Astrocyte of the cerebellum (primary cell): Measurements from ENCODE around the gene RNF144A.
A peak's percentile ranks its signal among the peaks of the same experiment; 100 is the strongest.

Experiments
- DNase-seq: peaks from one replicate; pipeline ENCODE4 v3.0.0-alpha.2; 2011; ENCODE audit warnings: low read depth
- H3K4me3 ChIP-seq: 2 replicates; pipeline ENCODE4 v1.5.1; 2011; ENCODE audit warnings: mild to moderate bottlenecking, low read depth, low read length, moderate library complexity
- CTCF ChIP-seq: IDR thresholded peaks from 2 replicates; pipeline ENCODE4 v1.5.1; 2012; ENCODE audit warnings: low read length, low read depth, moderate library complexity, mild to moderate bottlenecking; ENCODE audit errors: missing control alignments
- in situ Hi-C: cut with HindIII; loops from 2 replicates; pipeline ENCODE4 v1.10.0; 2017; ENCODE audit warnings: low sequenced_read_pairs

The RNF144A gene

GRCh38 chr2:6917071-6917760 lies at the start of gene RNF144A:
RNF144A (plus strand) TSS chr2:6917412; CDS start chr2:6996927, 79,515 bp downstream.
- TF ChIP-seq CTCF = peak; percentile 42
- peak within 1 kb of the TSS; percentile 78 for H3K4me3 ChIP-seq
- in situ Hi-C loops = loop anchor here (10.0 kb wide), 1 partner anchor 108 kb away; no protein-coding TSS in a partner anchor
- DNase-seq = no peak

DNA sequence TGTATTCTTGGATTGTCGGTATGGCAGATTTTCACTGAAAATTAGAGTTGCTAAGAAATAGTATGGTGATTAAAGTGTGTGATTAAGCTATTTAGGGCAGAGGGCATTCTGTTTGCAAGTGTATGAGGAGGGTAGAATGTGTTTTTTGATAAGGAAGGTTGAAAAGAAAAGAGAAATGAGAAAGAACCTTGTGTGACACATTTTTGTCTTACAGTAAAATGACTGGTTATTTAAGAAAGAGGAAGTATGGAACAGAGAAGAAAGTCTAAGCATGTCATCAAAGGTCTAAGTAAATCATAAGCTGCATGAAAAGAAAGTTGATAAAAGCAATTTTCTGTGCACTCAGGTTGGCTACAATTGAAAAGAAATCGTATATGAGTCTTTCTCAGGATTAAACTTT lies 44.8 kb upstream of the RNF144A start:
- no peak for TF ChIP-seq CTCF
- DNase-seq = no peak
- H3K4me3 ChIP-seq = no peak overlapping the region
- in situ Hi-C loops = no loop called here

DNA sequence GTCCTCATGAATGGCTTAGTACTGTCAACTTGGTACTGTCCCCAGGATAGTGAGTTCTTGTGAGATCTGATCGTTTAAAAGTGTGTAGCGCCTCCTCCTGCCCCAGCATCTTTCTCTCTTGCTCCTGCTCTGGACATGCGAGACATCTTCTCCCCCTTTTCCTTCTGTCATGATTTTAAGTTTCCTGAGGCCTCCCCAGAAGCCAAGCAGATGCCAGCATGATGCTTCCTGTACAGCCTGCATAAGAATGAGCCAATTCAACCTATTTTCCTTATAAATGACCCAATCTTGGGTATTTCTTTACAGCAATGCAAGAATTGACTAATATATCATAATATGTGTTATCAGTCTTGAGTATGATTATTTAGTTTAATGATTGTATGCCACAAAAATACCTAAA lies 43.2 kb upstream of the RNF144A start:
- DNase-seq = no peak
- no peak overlapping the region for H3K4me3 ChIP-seq
- no peak for TF ChIP-seq CTCF
- in situ Hi-C loops = no loop called here

DNA sequence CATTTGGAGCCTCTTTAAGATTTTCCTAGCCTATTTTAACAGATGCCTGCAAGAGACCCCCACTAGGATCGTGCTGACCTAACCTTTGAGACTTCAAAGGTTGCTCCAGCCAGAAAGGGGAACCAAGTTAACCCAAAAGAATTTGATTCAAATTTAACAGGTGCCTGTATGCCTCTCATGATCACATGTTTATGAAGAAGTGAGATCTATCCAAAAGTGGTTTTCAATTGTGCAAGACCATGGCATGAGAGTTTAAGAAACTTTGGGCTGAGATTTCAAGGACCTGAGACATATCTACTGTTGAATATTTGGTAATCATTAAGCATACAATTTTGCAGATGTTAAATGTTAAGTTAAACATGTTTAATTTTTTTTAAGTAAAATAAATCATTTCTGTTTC lies 40.9 kb upstream of the RNF144A start:
- no peak overlapping the region for H3K4me3 ChIP-seq
- no peak for DNase-seq
- no peak for TF ChIP-seq CTCF
- in situ Hi-C loops = no loop called here

DNA sequence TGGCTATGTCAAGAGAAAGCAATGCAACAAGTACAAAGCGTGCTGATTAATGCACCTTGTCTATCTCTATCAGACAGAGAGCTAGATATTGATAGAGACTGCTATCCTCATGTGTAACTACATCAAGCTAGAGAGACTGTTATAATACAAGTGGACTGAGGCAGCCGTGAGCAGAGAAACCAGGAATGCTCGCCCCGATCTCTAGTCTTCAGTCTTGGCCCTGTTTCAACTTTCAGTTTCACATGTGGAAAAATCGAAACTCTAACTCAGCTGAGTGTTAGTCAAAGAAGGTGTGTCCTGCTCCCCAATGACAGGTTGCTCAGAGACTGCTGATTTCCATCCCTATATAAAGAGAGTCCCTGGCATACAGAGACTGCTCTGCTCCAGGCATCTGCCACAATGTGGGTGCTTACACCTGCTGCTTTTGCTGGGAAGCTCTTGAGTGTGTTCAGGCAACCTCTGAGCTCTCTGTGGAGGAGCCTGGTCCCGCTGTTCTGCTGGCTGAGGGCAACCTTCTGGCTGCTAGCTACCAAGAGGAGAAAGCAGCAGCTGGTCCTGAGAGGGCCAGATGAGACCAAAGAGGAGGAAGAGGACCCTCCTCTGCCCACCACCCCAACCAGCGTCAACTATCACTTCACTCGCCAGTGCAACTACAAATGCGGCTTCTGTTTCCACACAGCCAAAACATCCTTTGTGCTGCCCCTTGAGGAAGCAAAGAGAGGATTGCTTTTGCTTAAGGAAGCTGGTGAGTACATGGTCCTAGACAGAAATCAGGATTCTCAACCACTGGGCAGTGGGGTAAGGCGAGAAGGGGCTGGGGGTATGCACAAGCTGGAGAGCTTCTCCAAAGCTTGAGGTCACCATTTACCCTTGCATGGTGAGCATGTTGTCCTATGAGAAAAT lies 39.6 kb upstream of the RNF144A start, which contains the start of gene RSAD2:
RSAD2 (plus strand) TSS at position 376 of the 903 bp plus-strand sequence; CDS start at position 400, 24 bp downstream.
- TF ChIP-seq CTCF = peak; percentile 10
- peak within 1 kb of the TSS; percentile 39 for H3K4me3 ChIP-seq
- peak; percentile 48 for DNase-seq
- in situ Hi-C loops = no loop called here

- TF ChIP-seq CTCF = no peak
- no peak for DNase-seq
- H3K4me3 ChIP-seq = no peak overlapping the region
- in situ Hi-C loops = no loop called here
These were observed 38.7 kb upstream of the RNF144A start for GRCh38 chr2:6878549-6878948.
